ENCODE data around the gene ZMAT5. TPM values are rescaled to one million over a fixed set of nuclear protein-coding genes. Genes with fewer than 3 reads are reported as not detected.

ZMAT5 gene
- polyA plus RNA-seq, 3 donors = 27.1 to 79.4 (median 59.3) TPM

DNA sequence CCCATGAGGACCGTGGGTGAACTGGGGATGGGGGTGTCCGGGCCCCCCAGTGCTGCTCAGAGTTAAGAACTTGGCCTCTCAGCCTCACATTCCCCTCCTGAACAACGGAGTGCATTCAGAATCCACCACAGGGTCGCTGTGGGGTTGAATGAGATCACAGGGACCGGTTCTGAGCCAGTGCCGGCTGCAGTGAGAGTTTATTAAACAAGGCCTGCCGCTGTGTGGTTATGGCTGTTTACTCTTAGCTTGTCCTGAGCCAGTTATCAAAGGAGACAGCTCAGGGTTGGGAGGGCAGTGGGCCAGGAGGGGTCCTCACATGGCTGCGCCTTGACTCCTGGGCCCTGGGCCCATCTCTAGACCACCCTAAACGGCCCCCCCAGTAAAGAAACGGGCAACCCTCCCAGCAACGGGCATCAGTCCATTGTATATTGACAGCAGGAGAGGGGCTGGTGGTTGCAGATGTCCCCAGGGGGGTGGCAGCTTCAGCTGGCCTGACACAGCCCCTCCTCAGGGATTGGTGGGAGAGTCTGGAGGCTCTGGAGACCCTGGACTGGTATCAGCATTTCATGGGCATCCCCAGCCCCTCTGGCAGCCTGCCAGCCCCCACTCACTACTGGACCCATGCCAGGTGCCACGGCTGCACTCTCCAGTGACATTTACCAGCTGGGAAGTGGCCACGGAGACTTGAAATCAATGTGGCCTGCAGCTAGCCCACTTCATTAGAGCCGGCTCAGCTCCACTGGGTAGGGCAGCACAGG is 62.1 kb downstream of the ZMAT5 start:
- TF ChIP-seq, protein P1, sequence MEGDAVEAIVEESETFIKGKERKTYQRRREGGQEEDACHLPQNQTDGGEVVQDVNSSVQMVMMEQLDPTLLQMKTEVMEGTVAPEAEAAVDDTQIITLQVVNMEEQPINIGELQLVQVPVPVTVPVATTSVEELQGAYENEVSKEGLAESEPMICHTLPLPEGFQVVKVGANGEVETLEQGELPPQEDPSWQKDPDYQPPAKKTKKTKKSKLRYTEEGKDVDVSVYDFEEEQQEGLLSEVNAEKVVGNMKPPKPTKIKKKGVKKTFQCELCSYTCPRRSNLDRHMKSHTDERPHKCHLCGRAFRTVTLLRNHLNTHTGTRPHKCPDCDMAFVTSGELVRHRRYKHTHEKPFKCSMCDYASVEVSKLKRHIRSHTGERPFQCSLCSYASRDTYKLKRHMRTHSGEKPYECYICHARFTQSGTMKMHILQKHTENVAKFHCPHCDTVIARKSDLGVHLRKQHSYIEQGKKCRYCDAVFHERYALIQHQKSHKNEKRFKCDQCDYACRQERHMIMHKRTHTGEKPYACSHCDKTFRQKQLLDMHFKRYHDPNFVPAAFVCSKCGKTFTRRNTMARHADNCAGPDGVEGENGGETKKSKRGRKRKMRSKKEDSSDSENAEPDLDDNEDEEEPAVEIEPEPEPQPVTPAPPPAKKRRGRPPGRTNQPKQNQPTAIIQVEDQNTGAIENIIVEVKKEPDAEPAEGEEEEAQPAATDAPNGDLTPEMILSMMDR (IDR thresholded peaks at IDR 0.05) = no peak
- Mint-ChIP-seq H3K9me3 (no peaks in the 10 kb centered on the region), H3K36me3 (no peaks in the 10 kb centered on the region), H3K4me3 (no peak overlapping the region), H3K27ac (no peak overlapping the region), H3K27me3 (ENCODE audit: low read depth in 3 of 3) (peaks cover 15 to 38% (median 20%) of the 10 kb centered on the region in 3 donors), H3K4me1 (peaks cover 19% of the 10 kb centered on the region)
- Histone ChIP-seq H4K20me1 (ENCODE audit: insufficient read depth, low read length) (peaks cover 9% of the 10 kb centered on the region), H2AFZ (ENCODE audit: insufficient read depth, low read depth, low read length, poor library complexity, severe bottlenecking) (no peak overlapping the region), H3K9me3 (replicated peaks in 1 of 2; ENCODE audit: control insufficient read depth in 1 of 2, insufficient read depth in 1 of 2, low read length in 2 of 2) (no peaks in the 10 kb centered on the region), H3K27ac (ENCODE audit: low read depth in 1 of 2, low read length in 2 of 2) (no peak overlapping the region), H3K27me3 (ENCODE audit: control insufficient read depth in 2 of 2, insufficient read depth in 2 of 2, low read length in 2 of 2) (peaks cover 0 to 9% of the 10 kb centered on the region in 2 donors), H3K4me2 (replicated peaks; ENCODE audit: extremely low read depth, low read length, poor library complexity, severe bottlenecking) (no peak overlapping the region), H3K79me2 (ENCODE audit: insufficient read depth, low read length) (no peaks in the 10 kb centered on the region), H3K36me3 (replicated peaks in 1 of 2; ENCODE audit: control insufficient read depth in 1 of 2, insufficient read depth in 2 of 2, low read length in 2 of 2) (no peaks in the 10 kb centered on the region), H3K4me3 (replicated peaks in 1 of 3; ENCODE audit: low read depth in 2 of 3, low read length in 3 of 3) (no peak overlapping the region), H3K9ac (ENCODE audit: insufficient read depth, low read length, poor library complexity, severe bottlenecking) (no peak overlapping the region), H3K4me1 (ENCODE audit: control insufficient read depth in 1 of 2, insufficient read depth in 2 of 2, low read length in 2 of 2) (peaks cover 7 to 14% of the 10 kb centered on the region in 2 donors)
- intact Hi-C loops (cut with micrococcal nuclease) = no loop called here
- DNase-seq = no peak
- WGBS (ENCODE audit: insufficient coverage) = 67% methylated on average over 6 of the region's 14 CpGs

DNA sequence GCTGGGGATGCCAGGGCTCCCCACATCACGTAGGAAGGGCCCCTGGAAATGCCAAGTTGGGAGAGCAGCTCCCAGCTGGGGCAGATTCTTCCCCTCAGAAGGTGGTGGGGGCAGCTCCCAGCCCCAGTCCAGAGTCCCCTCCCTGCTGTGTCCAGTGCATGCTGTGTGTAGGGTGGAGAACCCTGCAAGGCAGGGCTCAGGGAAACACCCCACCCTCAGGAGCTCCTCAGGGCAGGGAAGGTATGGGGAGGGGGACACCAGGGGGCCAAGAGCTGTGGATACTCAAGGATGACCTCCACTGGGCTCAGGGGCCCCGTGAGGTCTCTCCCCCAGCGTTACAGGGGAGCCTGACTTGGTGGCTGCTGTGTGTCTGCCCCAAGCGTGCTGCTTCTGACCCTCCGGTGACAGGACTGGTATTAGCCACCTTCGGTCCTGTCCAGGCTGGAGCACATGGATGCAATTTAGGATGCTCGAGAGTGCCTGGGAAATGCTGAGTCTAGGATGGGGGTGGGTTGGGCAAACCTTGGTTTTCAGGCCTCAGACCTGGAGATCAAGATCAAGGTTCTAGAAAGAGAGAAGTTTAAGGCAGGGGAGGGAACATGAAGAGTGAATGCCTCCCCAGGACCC is 63.1 kb downstream of the ZMAT5 start:
- Mint-ChIP-seq H3K27me3 (ENCODE audit: low read depth in 3 of 3) (peaks cover 11 to 36% (median 20%) of the 10 kb centered on the region in 3 donors), H3K9me3 (no peaks in the 10 kb centered on the region), H3K36me3 (no peaks in the 10 kb centered on the region), H3K27ac (no peak overlapping the region), H3K4me1 (peaks cover 19% of the 10 kb centered on the region), H3K4me3 (no peak overlapping the region)
- H3K4me3 ChIP-seq (replicated peaks in 1 of 3; ENCODE audit: low read depth in 2 of 3, low read length in 3 of 3) = no peak overlapping the region
- peak overlapping the region; percentile 8 for H3K9ac ChIP-seq (ENCODE audit: insufficient read depth, low read length, poor library complexity, severe bottlenecking)
- H3K27me3 ChIP-seq (ENCODE audit: control insufficient read depth in 2 of 2, insufficient read depth in 2 of 2, low read length in 2 of 2) = peaks cover 0 to 9% of the 10 kb centered on the region in 2 donors
- H3K36me3 ChIP-seq (replicated peaks in 1 of 2; ENCODE audit: control insufficient read depth in 1 of 2, insufficient read depth in 2 of 2, low read length in 2 of 2) = no peaks in the 10 kb centered on the region
- TF ChIP-seq, protein P1 (IDR thresholded peaks at IDR 0.05) = no peak
- H4K20me1 ChIP-seq (ENCODE audit: insufficient read depth, low read length) = peaks cover 9% of the 10 kb centered on the region
- H3K79me2 ChIP-seq (ENCODE audit: insufficient read depth, low read length) = no peaks in the 10 kb centered on the region
- no peak overlapping the region for H2AFZ ChIP-seq (ENCODE audit: insufficient read depth, low read depth, low read length, poor library complexity, severe bottlenecking)
- WGBS (ENCODE audit: insufficient coverage) = 81% methylated on average over 5 of the region's 7 CpGs
- no peak for DNase-seq
- H3K4me1 ChIP-seq (ENCODE audit: control insufficient read depth in 1 of 2, insufficient read depth in 2 of 2, low read length in 2 of 2) = peaks cover 7 to 14% of the 10 kb centered on the region in 2 donors
- H3K4me2 ChIP-seq (replicated peaks; ENCODE audit: extremely low read depth, low read length, poor library complexity, severe bottlenecking) = no peak overlapping the region
- intact Hi-C loops (cut with micrococcal nuclease) = no loop called here
- no peak overlapping the region for H3K27ac ChIP-seq (ENCODE audit: low read depth in 1 of 2, low read length in 2 of 2)
- H3K9me3 ChIP-seq (replicated peaks in 1 of 2; ENCODE audit: control insufficient read depth in 1 of 2, insufficient read depth in 1 of 2, low read length in 2 of 2) = no peaks in the 10 kb centered on the region

Measured in CD14-positive monocyte (primary cell).